Lung (tissue), 12 donors: ENCODE results near the gene NQO2. TPM values are rescaled to one million over a fixed set of nuclear protein-coding genes. Genes with fewer than 3 reads are reported as not detected.
"Not testable (repeated sequence)": the region's sequence is repeated elsewhere in the genome, so short reads cannot be mapped to it uniquely, and the experiment has no call there.

Experiments used
- ATAC-seq: fragments of 200-7000 bp; cut with Tn5 transposase; one replicate; pipeline ENCODE4 v1.9.1; 2020; ENCODE audit warnings: moderate number of reproducible peaks; ENCODE audit not compliant: insufficient read depth, low FRiP score
- DNase-seq, 3 donors: peaks; one replicate each; pipeline ENCODE4 v3.0.0-alpha.2; 2013 to 2017
- H3K27ac ChIP-seq, 2 donors: one replicate each; pipeline ENCODE4 v1.5.1; 2013; ENCODE audit warnings: mild to moderate bottlenecking in 2 of 2, moderate library complexity in 2 of 2, control low read depth in 1 of 2, inconsistent platforms in 1 of 2, low read depth in 1 of 2, low read length in 1 of 2
- H3K27me3 ChIP-seq, 3 donors: one replicate each; pipeline ENCODE4 v1.5.1; 2013; ENCODE audit warnings: low read length in 2 of 3; ENCODE audit not compliant: control insufficient read depth in 3 of 3, insufficient read depth in 3 of 3
- H3K36me3 ChIP-seq, 4 donors: one replicate each; pipeline ENCODE4 v1.5.1; 2013; ENCODE audit warnings: low read length in 4 of 4, mild to moderate bottlenecking in 1 of 4, moderate library complexity in 1 of 4; ENCODE audit not compliant: control insufficient read depth in 4 of 4, insufficient read depth in 4 of 4
- H3K4me1 ChIP-seq, 5 donors: one replicate each; pipeline ENCODE4 v1.5.1; 2013; ENCODE audit warnings: low read length in 5 of 5, mild to moderate bottlenecking in 2 of 5, moderate library complexity in 1 of 5; ENCODE audit not compliant: control insufficient read depth in 5 of 5, insufficient read depth in 5 of 5
- H3K4me3 ChIP-seq: one replicate; pipeline ENCODE4 v1.5.1; 2013; ENCODE audit warnings: mild to moderate bottlenecking, control low read depth, moderate library complexity
- H3K9ac ChIP-seq, 2 donors: one replicate each; pipeline ENCODE4 v1.5.1; 2013; ENCODE audit warnings: low read length in 2 of 2, control low read depth in 1 of 2; ENCODE audit not compliant: insufficient read depth in 1 of 2
- H3K9me3 ChIP-seq, 4 donors: one replicate each; pipeline ENCODE4 v1.5.1; 2013; ENCODE audit warnings: low read length in 3 of 4, mild to moderate bottlenecking in 1 of 4, moderate library complexity in 1 of 4; ENCODE audit not compliant: control insufficient read depth in 4 of 4, insufficient read depth in 3 of 4
- WGBS, 2 donors: extraction: QIAGEN DNeasy Blood & Tissue Kit; methylation state at CpG; one replicate each; pipeline ENCODE4 v1.1.7; 2013; 5-methylcytosine and 5-hydroxymethylcytosine counted together
- polyA plus RNA-seq, 2 donors: library from polyadenylated mRNA; stranded (reverse); fragments of 200-250 nt; gene quantifications; one replicate each; pipeline ENCODE4 v1.2.1, GENCODE V29; 2013
- total RNA-seq, 2 donors: library from RNA; depleted of rRNA in 1 of 2; stranded (reverse); fragments of >200 nt in 1 of 2; gene quantifications; one replicate each; pipeline ENCODE4 v1.2.1, GENCODE V29; 2014 to 2021
- TF ChIP-seq, protein P1 (sequence below): IDR thresholded peaks from 2 replicates; pipeline ENCODE4 v1.5.1; 2012; ENCODE audit warnings: mild to moderate bottlenecking; ENCODE audit errors: control extremely low read depth, extremely low read depth
- donor health status: control.
- donor health status: control.
- donor health status: Bipolar disorder and iron deficiency.
- donor health status: healthy.
- donor health status: DM: yes; HTN: yes; CAD: no.

The NQO2 gene
- total and polyA plus RNA-seq, 4 donors = 9.4 to 47.1 (median 43.1) TPM

DNA sequence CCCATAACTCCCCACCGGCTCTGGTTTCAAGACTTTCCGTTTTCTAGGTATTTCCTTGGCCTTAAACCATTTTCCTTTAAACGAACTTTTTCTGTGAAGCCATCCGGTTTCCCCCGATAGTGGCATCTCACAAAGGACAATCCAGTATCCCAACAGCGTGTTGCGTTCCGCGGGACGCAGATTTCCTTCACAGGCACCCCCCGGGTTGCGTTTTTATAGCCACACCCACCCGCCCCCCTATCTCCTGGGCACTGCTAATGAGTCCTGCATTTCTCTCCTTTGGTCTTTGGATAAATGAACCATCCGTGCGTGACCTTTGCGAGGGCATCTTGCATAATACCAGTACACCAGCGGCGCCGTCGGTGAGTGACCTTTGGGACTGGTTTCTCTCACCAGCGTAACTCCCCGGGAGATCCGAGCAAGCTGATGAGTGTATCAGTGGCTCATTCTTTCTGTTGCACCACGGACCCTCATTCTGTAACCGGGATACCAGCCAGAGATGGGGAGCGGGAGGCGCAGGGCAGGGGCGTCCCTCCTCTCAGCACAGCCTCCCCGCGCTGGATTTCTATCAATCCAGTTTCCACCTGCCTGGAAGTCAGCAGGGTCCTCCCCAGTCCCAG lies 586 bp upstream of the NQO2 start:
- no peaks in the 10 kb centered on the region for H3K9me3 ChIP-seq
- DNase-seq (no peak), ATAC-seq (peak; percentile 23)
- H3K4me1 ChIP-seq = peaks cover 0 to 14% (median 4%) of the 10 kb centered on the region in 5 donors
- peak overlapping the region; percentile 87 to 91 for H3K27ac ChIP-seq
- H3K9ac ChIP-seq = peak overlapping the region in 1 of 2 donors; percentile 28
- no peaks in the 10 kb centered on the region for H3K27me3 ChIP-seq
- TF ChIP-seq, protein P1, sequence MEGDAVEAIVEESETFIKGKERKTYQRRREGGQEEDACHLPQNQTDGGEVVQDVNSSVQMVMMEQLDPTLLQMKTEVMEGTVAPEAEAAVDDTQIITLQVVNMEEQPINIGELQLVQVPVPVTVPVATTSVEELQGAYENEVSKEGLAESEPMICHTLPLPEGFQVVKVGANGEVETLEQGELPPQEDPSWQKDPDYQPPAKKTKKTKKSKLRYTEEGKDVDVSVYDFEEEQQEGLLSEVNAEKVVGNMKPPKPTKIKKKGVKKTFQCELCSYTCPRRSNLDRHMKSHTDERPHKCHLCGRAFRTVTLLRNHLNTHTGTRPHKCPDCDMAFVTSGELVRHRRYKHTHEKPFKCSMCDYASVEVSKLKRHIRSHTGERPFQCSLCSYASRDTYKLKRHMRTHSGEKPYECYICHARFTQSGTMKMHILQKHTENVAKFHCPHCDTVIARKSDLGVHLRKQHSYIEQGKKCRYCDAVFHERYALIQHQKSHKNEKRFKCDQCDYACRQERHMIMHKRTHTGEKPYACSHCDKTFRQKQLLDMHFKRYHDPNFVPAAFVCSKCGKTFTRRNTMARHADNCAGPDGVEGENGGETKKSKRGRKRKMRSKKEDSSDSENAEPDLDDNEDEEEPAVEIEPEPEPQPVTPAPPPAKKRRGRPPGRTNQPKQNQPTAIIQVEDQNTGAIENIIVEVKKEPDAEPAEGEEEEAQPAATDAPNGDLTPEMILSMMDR = no peak
- peaks cover 0 to 2% (median 0%) of the 10 kb centered on the region in 4 donors for H3K36me3 ChIP-seq
- peak overlapping the region; percentile 19 for H3K4me3 ChIP-seq
- WGBS, 2 donors = 0 to 1% methylated on average over 30 of the region's 30 CpGs

DNA sequence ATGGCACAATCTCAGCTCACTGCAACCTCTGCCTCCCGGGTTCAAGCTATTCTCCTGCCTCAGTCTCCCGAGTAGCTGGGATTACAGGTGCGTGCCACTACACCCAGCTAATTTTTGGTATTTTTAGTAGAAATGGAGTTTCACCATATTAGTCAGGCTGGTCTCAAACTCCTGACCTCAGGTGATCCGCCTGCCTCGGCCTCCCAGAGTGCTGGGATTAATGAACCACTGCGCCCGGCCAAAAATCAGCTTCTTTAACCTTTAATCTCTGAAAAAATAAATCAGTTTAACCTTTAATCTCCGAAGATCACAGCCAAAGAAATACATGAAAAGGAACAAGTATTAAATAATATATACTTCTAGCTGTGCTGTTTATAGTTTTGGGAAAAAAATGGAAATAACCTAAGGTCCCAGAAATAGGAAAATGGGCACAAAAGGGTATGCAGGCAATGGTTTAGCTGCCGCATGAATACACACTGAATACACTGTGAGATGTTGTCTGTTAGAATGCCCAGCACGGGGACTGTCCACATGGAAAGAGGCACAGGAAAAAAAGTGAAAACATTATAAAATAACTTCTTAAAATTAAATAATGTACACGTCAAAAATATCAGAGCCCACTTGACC lies 1.6 kb downstream of the NQO2 start:
- Histone ChIP-seq H3K4me3 (no peak overlapping the region), H3K9ac (no peak overlapping the region)

DNA sequence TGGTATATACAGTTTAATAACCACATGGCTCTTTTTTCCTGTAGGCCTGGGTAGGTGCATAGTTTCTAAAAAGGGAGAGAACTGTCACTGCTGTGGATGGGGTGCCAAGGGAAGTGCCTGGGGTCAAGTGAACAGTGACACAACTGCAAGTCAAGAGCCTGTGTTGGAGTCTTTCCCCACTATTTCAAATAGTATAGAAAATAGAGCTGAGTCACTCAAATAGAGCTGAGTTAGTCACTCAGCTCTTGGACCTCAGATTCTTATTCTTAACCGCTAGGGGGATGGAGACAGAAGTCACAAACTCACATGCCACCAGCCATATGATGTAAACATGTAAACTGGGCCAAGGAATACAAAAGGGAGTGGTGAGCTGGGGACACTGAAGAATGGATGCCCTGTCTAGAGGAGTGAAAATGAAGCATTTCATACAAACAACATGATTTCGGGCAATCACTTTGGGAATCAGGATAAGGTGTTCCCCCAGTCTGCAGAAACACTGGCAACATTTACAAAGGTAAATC lies 2.1 kb downstream of the NQO2 start:
- TF ChIP-seq, protein P1 = peak; percentile 12
- no peak for ATAC-seq

More for the DNA sequence above, 1.6 kb downstream of the NQO2 start:
- H3K9me3 ChIP-seq = no peaks in the 10 kb centered on the region
- H3K27me3 ChIP-seq = no peaks in the 10 kb centered on the region
- no peak for DNase-seq
- peaks cover 0 to 14% (median 4%) of the 10 kb centered on the region in 5 donors for H3K4me1 ChIP-seq
- H3K27ac ChIP-seq = no peak overlapping the region
- peaks cover 2 to 7% (median 5%) of the 10 kb centered on the region in 4 donors for H3K36me3 ChIP-seq
- ATAC-seq = no peak
- 89 to 91% methylated on average over 11 of the region's 11 CpGs for WGBS, 2 donors
- TF ChIP-seq, protein P1 = no peak

DNA sequence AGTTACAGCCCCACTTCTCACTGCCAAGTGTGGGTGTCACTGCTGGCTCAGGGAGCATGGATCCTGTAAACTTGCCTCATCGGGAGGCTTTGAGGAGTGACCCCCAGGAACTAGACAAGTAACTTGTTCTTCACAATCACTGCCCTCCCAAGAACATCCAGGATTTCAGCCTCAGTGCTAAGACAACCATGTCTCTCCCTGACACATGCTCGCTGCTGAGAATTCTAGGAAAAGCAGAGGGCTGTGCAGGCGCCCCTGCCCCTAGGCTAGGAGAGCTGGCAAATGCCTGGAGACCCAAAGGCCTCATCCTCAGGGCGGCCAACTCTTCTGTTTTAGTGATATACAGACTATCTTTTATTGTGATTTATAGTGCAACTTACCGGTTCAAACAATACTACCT lies 3.5 kb downstream of the NQO2 start:
- 86 to 95% methylated on average over 3 to 4 of the region's 5 CpGs for WGBS, 2 donors
- not testable (repeated sequence) for ATAC-seq, H3K27ac ChIP-seq

More for the DNA sequence above, 2.1 kb downstream of the NQO2 start:
- no peaks in the 10 kb centered on the region for H3K9me3 ChIP-seq
- H3K27me3 ChIP-seq = no peaks in the 10 kb centered on the region
- H3K4me1 ChIP-seq = peaks cover 0 to 14% (median 4%) of the 10 kb centered on the region in 5 donors
- H3K4me3 ChIP-seq = no peak overlapping the region
- no peak overlapping the region for H3K27ac ChIP-seq
- WGBS, 2 donors = 47 to 59% methylated on average over 2 of the region's 2 CpGs
- peaks cover 2 to 11% (median 6%) of the 10 kb centered on the region in 4 donors for H3K36me3 ChIP-seq
- H3K9ac ChIP-seq = no peak overlapping the region
- DNase-seq = peak; percentile 25 to 64 (median 60)

More for the DNA sequence above, 3.5 kb downstream of the NQO2 start:
- not testable (repeated sequence) for H3K4me3 ChIP-seq, H3K9ac ChIP-seq, DNase-seq, H3K9me3 ChIP-seq, H3K27me3 ChIP-seq
- H3K36me3 ChIP-seq = peaks cover 4 to 16% (median 8%) of the 10 kb centered on the region in 4 donors
- H3K4me1 ChIP-seq = peaks cover 0 to 14% (median 4%) of the 10 kb centered on the region in 5 donors
